K562 (cell line): ENCODE results near the gene PDE4DIP.
"Not testable (repeated sequence)": the region's sequence is repeated elsewhere in the genome, so short reads cannot be mapped to it uniquely, and the experiment has no call there.

Experiments
- CTCF ChIP-seq, 3 experiments: IDR thresholded peaks in 2 of 3; conservative IDR thresholded peaks in 1 of 3; 2 replicates each; pipeline ENCODE4 v1.5.1; 2011 to 2012; ENCODE audit warnings: low read length in 3 of 3, mild to moderate bottlenecking in 3 of 3, control low read depth in 2 of 3, improper control_type of control experiment in 1 of 3, inconsistent platforms in 1 of 3, low read depth in 1 of 3, mixed read lengths in 1 of 3, moderate library complexity in 1 of 3; ENCODE audit not compliant: insufficient read depth in 2 of 3
- FOXA3 ChIP-seq, 2 experiments: fragments of 450-650 bp in 1 of 2; sonication (generic) in 1 of 2; formaldehyde crosslinking; IDR thresholded peaks in 1 of 2; conservative IDR thresholded peaks in 1 of 2; 2 replicates each; pipeline versions ENCODE4 v1.4.0 to v1.8.0; 2020 to 2022; ENCODE audit warnings: mild to moderate bottlenecking in 2 of 2, missing genetic modification reagents in 1 of 2
- MEF2A ChIP-seq: IDR thresholded peaks from 2 replicates; pipeline ENCODE4 v1.6.1; 2011; ENCODE audit warnings: low read depth, mild to moderate bottlenecking, low read length, moderate library complexity; ENCODE audit not compliant: control insufficient read depth
- POLR2AphosphoS5 ChIP-seq: IDR thresholded peaks from 2 replicates; pipeline ENCODE4 v1.6.1; 2011; ENCODE audit warnings: mild to moderate bottlenecking, low read depth, low read length, moderate library complexity; ENCODE audit not compliant: control insufficient read depth, insufficient read depth
- ZNF274 ChIP-seq: IDR thresholded peaks from 2 replicates; pipeline ENCODE4 v1.6.1; 2011; ENCODE audit warnings: low read depth, mild to moderate bottlenecking, low read length, moderate library complexity, borderline replicate concordance
- ZNF384 ChIP-seq: IDR thresholded peaks from 2 replicates; pipeline ENCODE4 v1.6.1; 2012; ENCODE audit warnings: low read depth, low read length, improper control_type of control experiment

DNA sequence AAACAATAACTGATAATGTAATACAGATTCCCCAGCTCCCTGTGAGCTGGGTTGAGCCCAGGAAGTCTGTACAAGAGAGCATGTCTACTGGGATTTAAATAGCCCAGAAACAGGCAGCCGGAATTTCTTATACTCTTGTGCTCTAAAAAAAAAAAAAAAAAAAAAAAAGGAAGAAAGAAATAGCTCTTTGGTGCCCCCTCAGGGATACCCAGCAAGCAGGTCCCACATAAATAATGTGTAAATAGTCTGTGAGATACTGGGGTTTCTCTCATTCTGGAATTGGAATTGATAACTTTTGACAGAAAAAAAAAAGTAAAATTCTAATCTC, 25.4 kb downstream of the PDE4DIP start:
- not testable (repeated sequence) for TF ChIP-seq FOXA3 (CRISPR knock-in tag; conservative IDR thresholded peaks at IDR 0.05 in 1 of 2, IDR thresholded peaks at IDR 0.05 in 1 of 2); CTCF (IDR thresholded peaks at IDR 0.05 in 2 of 3, conservative IDR thresholded peaks at IDR 0.05 in 1 of 3; ENCODE audit: insufficient read depth in 2 of 3, low read depth in 1 of 3, low read length in 3 of 3); MEF2A; ZNF274; ZNF384; POLR2AphosphoS5
